Upper lobe of left lung (tissue), 4 donors: ENCODE results near the gene CELSR1.

ENCODE experiments used
- CTCF ChIP-seq, 6 experiments: fragments of 450-650 bp in 4 of 6; fragments of 200-600 bp in 2 of 6; sonication (generic) in 2 of 6; IDR thresholded peaks; one replicate each; pipeline ENCODE4 v1.5.1; 2016 to 2019; ENCODE audit warnings: antibody characterized with exemption in 6 of 6
- EP300 ChIP-seq, 4 donors: sonication (generic); formaldehyde crosslinking; IDR thresholded peaks; one replicate each; pipeline ENCODE4 v1.5.1; 2017; ENCODE audit warnings: antibody characterized with exemption in 4 of 4, control low read depth in 2 of 4
- POLR2A ChIP-seq, 4 donors: fragments of 450-650 bp; IDR thresholded peaks; one replicate each; pipeline ENCODE4 v1.5.1; 2016 to 2017; ENCODE audit warnings: antibody characterized with exemption in 4 of 4, mild to moderate bottlenecking in 2 of 4
- POLR2AphosphoS5 ChIP-seq, 2 donors: sonication (generic); formaldehyde crosslinking; IDR thresholded peaks; one replicate each; pipeline ENCODE4 v1.5.1; 2017; ENCODE audit warnings: antibody characterized with exemption in 2 of 2

GRCh38 chr22:46371623-46372226 lies 165.7 kb downstream of the CELSR1 start:
- no peak for TF ChIP-seq POLR2A (IDR thresholded peaks at IDR 0.05)
- no peak for TF ChIP-seq CTCF (IDR thresholded peaks at IDR 0.05)
- TF ChIP-seq EP300 (IDR thresholded peaks at IDR 0.05) = no peak
- no peak for TF ChIP-seq POLR2AphosphoS5 (IDR thresholded peaks at IDR 0.05)
